SK-N-SH (cell line): ENCODE measurements around the gene RAB11B. TPM values are rescaled to one million over a fixed set of nuclear protein-coding genes. Genes with fewer than 3 reads are reported as not detected.
A peak's percentile ranks its signal among the peaks of the same experiment; 100 is the strongest.

Experiments used
- CTCF ChIA-PET: fragments of 300-600, 350-600 bp; formaldehyde crosslinking; extraction: SDS; loops from one replicate; lab custom pipeline; 2021; lab: Yijun Ruan, JAX
- POLR2A ChIA-PET: fragments of 350-600 bp; sonication (Branson Sonifier 250); formaldehyde crosslinking; extraction: SDS; loops from one replicate; lab custom pipeline; 2020; ENCODE audit warnings: antibody characterized with exemption, inconsistent platforms; lab: Yijun Ruan, JAX
- DNase-seq: peaks from one replicate; pipeline ENCODE4 v3.0.0; 2012
- H2AFZ ChIP-seq: fragments of 200-600 bp; sonication (generic); 2 replicates; pipeline ENCODE4 v1.8.1; 2016; ENCODE audit warnings: antibody characterized with exemption, mild to moderate bottlenecking, low read depth
- H3F3A ChIP-seq: fragments of 200-600 bp; sonication (generic); replicated peaks from 2 replicates; pipeline ENCODE3; 2016; ENCODE audit warnings: antibody characterized with exemption, mild to moderate bottlenecking; ENCODE audit not compliant: insufficient read depth
- H3K27ac ChIP-seq, 2 experiments: fragments of 200-500 bp in 1 of 2; fragments of 200-600 bp in 1 of 2; sonication (Bioruptor generic) in 1 of 2; sonication (generic), shearing (Covaris generic) in 1 of 2; 2 replicates each; pipeline versions ENCODE4 v1.5.1 to v1.6.1; 2014 to 2016; ENCODE audit warnings: low read depth in 2 of 2, inconsistent platforms in 1 of 2, low read length in 1 of 2, mild to moderate bottlenecking in 1 of 2, mixed read lengths in 1 of 2
- H3K27me3 ChIP-seq: fragments of 200-600 bp; sonication (generic), shearing (Covaris generic); 2 replicates; pipeline ENCODE4 v1.6.1; 2016; ENCODE audit warnings: mixed run types; ENCODE audit not compliant: insufficient read depth
- H3K36me3 ChIP-seq, 2 experiments: fragments of 200-500 bp in 1 of 2; fragments of 200-600 bp in 1 of 2; sonication (Bioruptor generic) in 1 of 2; sonication (generic) in 1 of 2; replicated peaks in 1 of 2; 2 replicates each; pipeline versions ENCODE3 to v1.5.1; 2014 to 2016; ENCODE audit warnings: low read length in 1 of 2, mild to moderate bottlenecking in 1 of 2; ENCODE audit not compliant: insufficient read depth in 2 of 2, control insufficient read depth in 1 of 2
- H3K4me1 ChIP-seq, 2 experiments: fragments of 200-500 bp in 1 of 2; fragments of 200-600 bp in 1 of 2; sonication (Bioruptor generic) in 1 of 2; sonication (generic), shearing (Covaris generic) in 1 of 2; 2 replicates each; pipeline versions ENCODE4 v1.5.1 to v1.6.1; 2014 to 2016; ENCODE audit warnings: low read depth in 1 of 2, low read length in 1 of 2, mixed run types in 1 of 2; ENCODE audit not compliant: insufficient read depth in 2 of 2, control insufficient read depth in 1 of 2
- H3K4me2 ChIP-seq: fragments of 200-600 bp; sonication (generic), shearing (Covaris generic); 2 replicates; pipeline ENCODE4 v1.6.1; 2017; ENCODE audit warnings: mixed run types
- H3K4me3 ChIP-seq, 2 experiments: fragments of 200-500 bp in 1 of 2; fragments of 200-600 bp in 1 of 2; sonication (Bioruptor generic) in 1 of 2; sonication (generic), shearing (Covaris generic) in 1 of 2; 2 replicates each; pipeline versions ENCODE4 v1.5.1 to v1.8.1; 2014 to 2016; ENCODE audit warnings: low read depth in 2 of 2, inconsistent platforms in 1 of 2, low read length in 1 of 2, mild to moderate bottlenecking in 1 of 2, mixed read lengths in 1 of 2, moderate library complexity in 1 of 2
- H3K79me2 ChIP-seq: fragments of 200-600 bp; sonication (generic); 2 replicates; pipeline ENCODE4 v1.8.1; 2017; ENCODE audit warnings: mild to moderate bottlenecking; ENCODE audit not compliant: insufficient read depth
- H3K9ac ChIP-seq: fragments of 200-600 bp; sonication (generic); 2 replicates; pipeline ENCODE4 v1.6.1; 2017; ENCODE audit warnings: mixed run types
- H3K9me2 ChIP-seq: fragments of 200-600 bp; sonication (generic); 2 replicates; pipeline ENCODE4 v1.6.1; 2017; ENCODE audit warnings: mixed run types
- H3K9me3 ChIP-seq: fragments of 200-600 bp; sonication (generic); 2 replicates; pipeline ENCODE4 v1.6.1; 2017; ENCODE audit warnings: mixed run types, mild to moderate bottlenecking, moderate library complexity
- H4K20me1 ChIP-seq: fragments of 200-600 bp; sonication (generic); 2 replicates; pipeline ENCODE4 v1.6.1; 2017; ENCODE audit warnings: mild to moderate bottlenecking, mixed run types; ENCODE audit not compliant: insufficient read depth
- CHD2 ChIP-seq: fragments of 150-350 bp; IDR thresholded peaks from 2 replicates; pipeline ENCODE4 v1.6.1; 2018; ENCODE audit warnings: low read length; ENCODE audit not compliant: partially characterized antibody
- EP300 ChIP-seq, 2 experiments: IDR thresholded peaks; 2 replicates each; pipeline versions ENCODE4 v1.4.0 to v1.6.1; 2012; ENCODE audit warnings: borderline replicate concordance in 1 of 2, low read depth in 1 of 2, low read length in 1 of 2
- EZH2phosphoT487 ChIP-seq: fragments of 200-600 bp; sonication (generic); IDR thresholded peaks from 2 replicates; pipeline ENCODE4 v1.6.1; 2017; ENCODE audit warnings: low read depth, mixed run types, mild to moderate bottlenecking, antibody characterized with exemption, moderate library complexity, borderline replicate concordance
- FOSL2 ChIP-seq: IDR thresholded peaks from 2 replicates; pipeline ENCODE4 v1.4.0; 2012; ENCODE audit warnings: low read depth, mild to moderate bottlenecking, moderate library complexity, borderline replicate concordance
- FOXM1 ChIP-seq: IDR thresholded peaks from 2 replicates; pipeline ENCODE4 v1.4.0; 2012; ENCODE audit warnings: low read depth, mild to moderate bottlenecking
- GABPA ChIP-seq: IDR thresholded peaks from 2 replicates; pipeline ENCODE4 v1.4.0; 2012; ENCODE audit warnings: low read depth, mild to moderate bottlenecking
- GATA2 ChIP-seq: sonication (generic); formaldehyde crosslinking; IDR thresholded peaks from 2 replicates; pipeline ENCODE4 v1.5.0; 2020; ENCODE audit warnings: mild to moderate bottlenecking, missing genetic modification reagents
- JUND ChIP-seq: IDR thresholded peaks from 2 replicates; pipeline ENCODE4 v1.4.0; 2012
- MAX ChIP-seq: IDR thresholded peaks from 2 replicates; pipeline ENCODE4 v1.4.0; 2012; ENCODE audit warnings: low read depth
- MEF2A ChIP-seq: IDR thresholded peaks from 2 replicates; pipeline ENCODE4 v1.4.0; 2012; ENCODE audit warnings: low read depth, borderline replicate concordance
- MXI1 ChIP-seq: IDR thresholded peaks from 2 replicates; pipeline ENCODE4 v1.6.1; 2012; ENCODE audit warnings: mild to moderate bottlenecking, low read depth, low read length, improper control_type of control experiment
- NFIC ChIP-seq: IDR thresholded peaks from 2 replicates; pipeline ENCODE4 v1.4.0; 2012; ENCODE audit warnings: borderline replicate concordance
- NRF1 ChIP-seq: IDR thresholded peaks from 2 replicates; pipeline ENCODE4 v1.6.1; 2012; ENCODE audit warnings: low read depth, mild to moderate bottlenecking, low read length
- RAD21 ChIP-seq: IDR thresholded peaks from 2 replicates; pipeline ENCODE4 v1.6.1; 2012; ENCODE audit warnings: mild to moderate bottlenecking, low read length
- RCOR1 ChIP-seq: fragments of 150-350 bp; IDR thresholded peaks from 2 replicates; pipeline ENCODE4 v1.6.1; 2017; ENCODE audit warnings: antibody characterized with exemption, low read length
- RFX5 ChIP-seq: IDR thresholded peaks from 2 replicates; pipeline ENCODE4 v1.6.1; 2012; ENCODE audit warnings: mild to moderate bottlenecking, improper control_type of control experiment, low read length
- RXRA ChIP-seq: IDR thresholded peaks from 2 replicates; pipeline ENCODE4 v1.4.0; 2012; ENCODE audit warnings: low read depth, mild to moderate bottlenecking, borderline replicate concordance
- SIN3A ChIP-seq: IDR thresholded peaks from 2 replicates; pipeline ENCODE4 v1.6.1; 2012; ENCODE audit warnings: low read depth, mild to moderate bottlenecking, low read length, moderate library complexity, borderline replicate concordance
- TAF1 ChIP-seq: IDR thresholded peaks from 2 replicates; pipeline ENCODE4 v1.6.1; 2012; ENCODE audit warnings: low read depth, mild to moderate bottlenecking, low read length, moderate library complexity, borderline replicate concordance
- TEAD4 ChIP-seq: IDR thresholded peaks from 2 replicates; pipeline ENCODE4 v1.4.0; 2012; ENCODE audit warnings: mild to moderate bottlenecking, borderline replicate concordance; ENCODE audit not compliant: insufficient read depth
- YY1 ChIP-seq: IDR thresholded peaks from 2 replicates; pipeline ENCODE4 v1.4.0; 2012; ENCODE audit warnings: low read depth, mild to moderate bottlenecking
- WGBS: methylation state at CpG from one replicate; pipeline ENCODE4 v1.1.6; 2017; ENCODE audit warnings: low lambda C conversion rate; 5-methylcytosine and 5-hydroxymethylcytosine counted together
- polyA plus RNA-seq, 3 experiments: library from polyadenylated mRNA; depleted of rRNA; stranded (reverse); fragments of >200 nt; gene quantifications; 2 replicates each; pipeline ENCODE4 v1.2.3, GENCODE V29; 2012
- TF ChIP-seq, protein P1 (sequence below): IDR thresholded peaks from 2 replicates; pipeline ENCODE4; 2012
- TF ChIP-seq, protein P2 (sequence below): fragments of 150-350 bp; IDR thresholded peaks from 2 replicates; pipeline ENCODE4 v1.6.1; 2016; ENCODE audit warnings: mild to moderate bottlenecking, low read depth, low read length
- TF ChIP-seq, protein P3 (sequence below): IDR thresholded peaks from 2 replicates; pipeline ENCODE4 v1.4.0; 2012; ENCODE audit warnings: low read depth, borderline replicate concordance

Gene RAB11B
- polyA plus RNA-seq, 1 of the 3 experiments (the other 2 are of a cell fraction) = 127 TPM

DNA sequence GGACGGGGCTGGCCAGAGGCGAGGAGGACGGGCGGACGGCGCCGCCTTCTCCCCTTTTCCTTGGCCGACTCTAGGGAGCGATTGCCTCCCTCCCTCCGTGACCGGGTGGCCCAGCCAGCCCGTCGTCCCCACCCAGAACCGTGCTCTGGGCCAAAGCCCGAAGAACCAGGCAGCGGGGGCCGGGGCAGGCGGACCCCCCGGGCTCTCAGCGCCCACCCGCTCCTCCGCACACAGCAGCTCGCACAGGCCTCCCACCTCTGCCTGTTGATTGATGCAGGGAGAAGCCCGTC is 13.6 kb downstream of the RAB11B start:
- H3K9me2 ChIP-seq = no peaks in the 10 kb centered on the region
- DNase-seq = peak; percentile 18
- no peak overlapping the region for H3K9ac ChIP-seq
- POLR2A ChIA-PET = no interaction called here
- H3K36me3 ChIP-seq = peaks cover 0 to 22% of the 10 kb centered on the region in 2 experiments
- no peak overlapping the region for H2AFZ ChIP-seq
- WGBS = 85% methylated on average over 8 of the region's 24 CpGs
- H4K20me1 ChIP-seq = peaks cover 7% of the 10 kb centered on the region
- no peak overlapping the region for H3K4me2 ChIP-seq
- CTCF ChIA-PET = no interaction called here
- no peak for TF ChIP-seq JUND
- TF ChIP-seq TEAD4 = no peak
- no peak for TF ChIP-seq NRF1
- no peak for TF ChIP-seq MXI1
- TF ChIP-seq SIN3A = no peak
- no peak for TF ChIP-seq YY1
- TF ChIP-seq, protein P1, sequence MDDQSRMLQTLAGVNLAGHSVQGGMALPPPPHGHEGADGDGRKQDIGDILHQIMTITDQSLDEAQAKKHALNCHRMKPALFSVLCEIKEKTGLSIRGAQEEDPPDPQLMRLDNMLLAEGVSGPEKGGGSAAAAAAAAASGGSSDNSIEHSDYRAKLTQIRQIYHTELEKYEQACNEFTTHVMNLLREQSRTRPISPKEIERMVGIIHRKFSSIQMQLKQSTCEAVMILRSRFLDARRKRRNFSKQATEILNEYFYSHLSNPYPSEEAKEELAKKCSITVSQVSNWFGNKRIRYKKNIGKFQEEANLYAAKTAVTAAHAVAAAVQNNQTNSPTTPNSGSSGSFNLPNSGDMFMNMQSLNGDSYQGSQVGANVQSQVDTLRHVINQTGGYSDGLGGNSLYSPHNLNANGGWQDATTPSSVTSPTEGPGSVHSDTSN = no peak
- TF ChIP-seq RCOR1 = no peak
- TF ChIP-seq FOXM1 = no peak
- no peak for TF ChIP-seq CHD2
- no peak for TF ChIP-seq RAD21
- no peak for TF ChIP-seq GABPA
- no peak for TF ChIP-seq EZH2phosphoT487
- no peak for TF ChIP-seq RXRA
- TF ChIP-seq TAF1 = no peak
- TF ChIP-seq GATA2 (CRISPR knock-in tag) = no peak
- H3K27ac ChIP-seq = no peak overlapping the region
- no peaks in the 10 kb centered on the region for H3K27me3 ChIP-seq
- peaks cover 11% of the 10 kb centered on the region; the same call in 1 of the 2 replicates for H3K79me2 ChIP-seq
- H3K4me3 ChIP-seq = no peak overlapping the region
- no peaks in the 10 kb centered on the region for H3K4me1 ChIP-seq
- H3F3A ChIP-seq = peaks cover 4% of the 10 kb centered on the region
- H3K9me3 ChIP-seq = no peaks in the 10 kb centered on the region

- Histone ChIP-seq H3K4me3 (no peak overlapping the region), H3F3A (peaks cover 7% of the 10 kb centered on the region), H3K9me3 (no peaks in the 10 kb centered on the region), H3K27ac (no peak overlapping the region), H3K9ac (no peak overlapping the region), H3K79me2 (peaks cover 5% of the 10 kb centered on the region; the same call in 1 of the 2 replicates), H3K27me3 (no peaks in the 10 kb centered on the region), H3K36me3 (peaks cover 0 to 19% of the 10 kb centered on the region in 2 experiments), H4K20me1 (peaks cover 1% of the 10 kb centered on the region; the same call in 1 of the 2 replicates), H2AFZ (no peak overlapping the region), H3K4me2 (no peak overlapping the region), H3K4me1 (no peaks in the 10 kb centered on the region)
- CTCF ChIA-PET = interaction anchor here (0.5 to 1.4 kb wide), 5 partner anchors 9 to 1190 kb away, joined by 3 read pairs; no protein-coding TSS in a partner anchor
- POLR2A ChIA-PET = no interaction called here
- peak; percentile 19 for DNase-seq
- TF ChIP-seq, protein P2, sequence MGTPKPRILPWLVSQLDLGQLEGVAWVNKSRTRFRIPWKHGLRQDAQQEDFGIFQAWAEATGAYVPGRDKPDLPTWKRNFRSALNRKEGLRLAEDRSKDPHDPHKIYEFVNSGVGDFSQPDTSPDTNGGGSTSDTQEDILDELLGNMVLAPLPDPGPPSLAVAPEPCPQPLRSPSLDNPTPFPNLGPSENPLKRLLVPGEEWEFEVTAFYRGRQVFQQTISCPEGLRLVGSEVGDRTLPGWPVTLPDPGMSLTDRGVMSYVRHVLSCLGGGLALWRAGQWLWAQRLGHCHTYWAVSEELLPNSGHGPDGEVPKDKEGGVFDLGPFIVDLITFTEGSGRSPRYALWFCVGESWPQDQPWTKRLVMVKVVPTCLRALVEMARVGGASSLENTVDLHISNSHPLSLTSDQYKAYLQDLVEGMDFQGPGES = no peak
- TF ChIP-seq GATA2 (CRISPR knock-in tag) = no peak
- TF ChIP-seq MEF2A = no peak
- TF ChIP-seq RXRA = no peak
- TF ChIP-seq EP300 (IDR thresholded peaks at IDR 0.05; ENCODE audit: borderline replicate concordance in 1 of 2, low read depth in 1 of 2, low read length in 1 of 2) = no peak
- no peak for TF ChIP-seq FOSL2
- TF ChIP-seq GABPA = no peak
- TF ChIP-seq TEAD4 = no peak
- no peak for TF ChIP-seq TAF1
- TF ChIP-seq NFIC = no peak
- no peak for TF ChIP-seq MAX
- TF ChIP-seq MXI1 = no peak
- TF ChIP-seq, protein P3, sequence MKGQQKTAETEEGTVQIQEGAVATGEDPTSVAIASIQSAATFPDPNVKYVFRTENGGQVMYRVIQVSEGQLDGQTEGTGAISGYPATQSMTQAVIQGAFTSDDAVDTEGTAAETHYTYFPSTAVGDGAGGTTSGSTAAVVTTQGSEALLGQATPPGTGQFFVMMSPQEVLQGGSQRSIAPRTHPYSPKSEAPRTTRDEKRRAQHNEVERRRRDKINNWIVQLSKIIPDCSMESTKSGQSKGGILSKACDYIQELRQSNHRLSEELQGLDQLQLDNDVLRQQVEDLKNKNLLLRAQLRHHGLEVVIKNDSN = no peak
- TF ChIP-seq FOXM1 = no peak
- no peak for TF ChIP-seq RFX5
- TF ChIP-seq, all 33 proteins: peak for 0
- 95% methylated on average over 12 of the region's 18 CpGs for WGBS
- H3K9me2 ChIP-seq = no peaks in the 10 kb centered on the region
Observed at GRCh38 chr19:8404391-8405151, 14.4 kb downstream of the RAB11B start.
